ENCODE measurements around the gene ESRRA. TPM values are rescaled to one million over a fixed set of nuclear protein-coding genes. Genes with fewer than 3 reads are reported as not detected.

Gene ESRRA
- total and polyA plus RNA-seq, 2 of the 4 experiments (the other 2 are of a cell fraction), result 10.2 to 15.0 TPM

DNA sequence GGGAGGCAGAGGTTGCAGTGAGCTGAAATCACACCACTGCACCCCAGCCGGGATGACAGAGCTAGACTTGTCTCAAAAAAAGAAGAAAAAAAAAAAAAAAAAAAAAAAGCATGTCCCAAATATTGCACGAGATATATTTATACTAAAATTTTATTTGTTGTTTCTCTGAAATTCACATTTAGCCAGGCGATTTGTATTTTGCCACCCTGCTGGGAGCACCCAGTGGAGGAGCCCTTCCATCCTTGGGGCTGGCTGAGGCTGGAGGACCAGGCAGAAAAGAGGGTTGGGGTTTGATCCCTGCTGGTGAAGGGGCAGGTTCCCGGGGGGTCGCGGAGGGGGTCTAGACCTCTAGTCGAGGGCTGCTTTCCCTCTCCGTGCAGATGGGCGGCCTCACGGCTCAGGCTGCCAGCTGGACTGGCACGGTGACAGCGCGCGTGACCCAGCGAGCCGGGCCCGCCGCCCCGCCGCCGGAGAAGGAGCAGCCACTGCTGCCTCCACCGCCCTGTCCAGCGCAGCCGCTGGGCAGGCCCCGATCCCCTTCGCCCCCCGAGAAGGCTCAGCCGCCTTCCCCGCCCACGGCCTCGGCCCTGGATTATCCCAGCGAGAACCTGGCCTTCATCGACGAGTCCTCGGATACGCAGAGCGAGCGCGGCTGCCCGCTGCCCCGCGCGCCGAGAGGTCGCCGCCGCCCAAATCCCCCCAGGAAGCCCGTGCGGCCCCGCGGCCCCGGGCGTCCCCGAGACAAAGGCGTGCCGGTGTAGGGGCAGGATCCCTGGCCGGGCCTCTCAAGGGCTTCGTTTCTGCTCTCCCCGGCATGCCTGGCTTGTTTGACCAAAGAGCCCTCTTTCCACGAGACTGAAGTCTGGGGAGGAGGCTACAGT lies 6.1 kb upstream of the ESRRA start:
- DNase-seq (no peak), ATAC-seq (ENCODE audit: low read depth) (peak; percentile 14; the same call in 1 of the 2 replicates)
- Histone ChIP-seq H3K4ac (ENCODE audit: low read depth, low read length) (no peak overlapping the region), H3K27me3 (ENCODE audit: control insufficient read depth, insufficient read depth, low read length) (peaks cover 65% of the 10 kb centered on the region), H2BK20ac (ENCODE audit: low read depth, low read length) (no peak overlapping the region), H3K23ac (ENCODE audit: low read depth, low read length) (no peak overlapping the region), H3K9me3 (ENCODE audit: control insufficient read depth, insufficient read depth, low read length) (no peaks in the 10 kb centered on the region), H3K14ac (replicated peaks; ENCODE audit: low read depth, low read length) (no peak overlapping the region), H2AK5ac (ENCODE audit: low read depth, low read length) (no peak overlapping the region), H3K18ac (ENCODE audit: low read depth, low read length) (no peak overlapping the region), H3K9me1 (ENCODE audit: insufficient read depth, low read length) (no peaks in the 10 kb centered on the region), H3K4me3 (ENCODE audit: insufficient read depth, low read depth, low read length) (peak overlapping the region; percentile 7; the same call in 1 of the 2 replicates), H3K36me3 (ENCODE audit: control insufficient read depth, insufficient read depth, low read length) (no peaks in the 10 kb centered on the region), H2AK9ac (replicated peaks; ENCODE audit: low read depth, low read length, poor library complexity) (no peak overlapping the region), H2BK5ac (ENCODE audit: low read depth, low read length, poor library complexity, severe bottlenecking) (no peak overlapping the region), H2AFZ (replicated peaks; ENCODE audit: low read length, poor library complexity) (peak overlapping the region; percentile 78), H2BK120ac (ENCODE audit: low read depth, low read length) (no peak overlapping the region), H3K27ac (ENCODE audit: insufficient read depth, low read length) (no peak overlapping the region), H4K20me1 (ENCODE audit: insufficient read depth, low read length) (peaks cover 5% of the 10 kb centered on the region; the same call in 1 of the 2 replicates), H3K4me1 (ENCODE audit: control insufficient read depth, insufficient read depth, low read length) (peaks cover 7% of the 10 kb centered on the region), H3K79me1 (ENCODE audit: low read depth in 1 of 2, low read length in 2 of 2) (no peaks in the 10 kb centered on the region), H4K5ac (ENCODE audit: low read depth, low read length) (no peak overlapping the region), H4K91ac (ENCODE audit: insufficient read depth, low read depth, low read length) (no peak overlapping the region), H4K8ac (ENCODE audit: low read depth in 2 of 2, low read length in 2 of 2) (no peak overlapping the region), H3K9ac (ENCODE audit: low read depth, low read length) (no peak overlapping the region), H3K56ac (ENCODE audit: extremely low read depth, insufficient read depth, low read length) (no peak overlapping the region), H3K4me2 (ENCODE audit: low read depth, low read length) (peak overlapping the region; percentile 18; the same call in 1 of the 2 replicates), H2BK15ac (ENCODE audit: low read depth, low read length) (no peak overlapping the region)
- BruUV-seq (replicated peaks), result no TSS peak
- TF ChIP-seq, protein P1, sequence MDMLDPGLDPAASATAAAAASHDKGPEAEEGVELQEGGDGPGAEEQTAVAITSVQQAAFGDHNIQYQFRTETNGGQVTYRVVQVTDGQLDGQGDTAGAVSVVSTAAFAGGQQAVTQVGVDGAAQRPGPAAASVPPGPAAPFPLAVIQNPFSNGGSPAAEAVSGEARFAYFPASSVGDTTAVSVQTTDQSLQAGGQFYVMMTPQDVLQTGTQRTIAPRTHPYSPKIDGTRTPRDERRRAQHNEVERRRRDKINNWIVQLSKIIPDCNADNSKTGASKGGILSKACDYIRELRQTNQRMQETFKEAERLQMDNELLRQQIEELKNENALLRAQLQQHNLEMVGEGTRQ (IDR thresholded peaks at IDR 0.05; ENCODE audit: low read depth, low read length), result no peak
- TF ChIP-seq CTCF (conservative IDR thresholded peaks at IDR 0.05; ENCODE audit: low read depth, low read length) (no peak), BHLHE40 (IDR thresholded peaks at IDR 0.05; ENCODE audit: low read depth, low read length) (no peak), RAD21 (IDR thresholded peaks at IDR 0.05; ENCODE audit: low read length) (no peak), CEBPB (IDR thresholded peaks at IDR 0.05; ENCODE audit: low read depth, low read length) (no peak), FOS (IDR thresholded peaks at IDR 0.05; ENCODE audit: low read depth, low read length) (no peak), MAFK (IDR thresholded peaks at IDR 0.05; ENCODE audit: low read depth, low read length) (no peak), POLR2A (IDR thresholded peaks at IDR 0.05; ENCODE audit: low read depth, low read length) (no peak)
- TF ChIP-seq, protein P2, sequence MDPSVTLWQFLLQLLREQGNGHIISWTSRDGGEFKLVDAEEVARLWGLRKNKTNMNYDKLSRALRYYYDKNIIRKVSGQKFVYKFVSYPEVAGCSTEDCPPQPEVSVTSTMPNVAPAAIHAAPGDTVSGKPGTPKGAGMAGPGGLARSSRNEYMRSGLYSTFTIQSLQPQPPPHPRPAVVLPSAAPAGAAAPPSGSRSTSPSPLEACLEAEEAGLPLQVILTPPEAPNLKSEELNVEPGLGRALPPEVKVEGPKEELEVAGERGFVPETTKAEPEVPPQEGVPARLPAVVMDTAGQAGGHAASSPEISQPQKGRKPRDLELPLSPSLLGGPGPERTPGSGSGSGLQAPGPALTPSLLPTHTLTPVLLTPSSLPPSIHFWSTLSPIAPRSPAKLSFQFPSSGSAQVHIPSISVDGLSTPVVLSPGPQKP (IDR thresholded peaks at IDR 0.05; ENCODE audit: borderline replicate concordance, low read depth, low read length), result no peak
- WGBS, 2 experiments (ENCODE audit: extremely low coverage in 2 of 2, insufficient read length in 1 of 2), result 5% methylated on average over 46 of the region's 60 CpGs; no CpG with 5 or more reads in 1 of the 2 experiments
- ChIA-PET CTCF (no interaction called here), POLR2A (ENCODE audit: unreplicated experiment) (no interaction called here)
- dilution Hi-C loops (cut with HindIII; ENCODE audit: low sequenced_read_pairs, unreplicated experiment) (no loop called here), intact Hi-C loops (cut with micrococcal nuclease) (no loop called here), in situ Hi-C loops (cut with MboI; ENCODE audit: low sequenced_read_pairs) (no loop called here)

Measured in IMR-90 (cell line).